Heart left ventricle (tissue), 16 donors: ENCODE results near the gene PRDM16. TPM values are rescaled to one million over a fixed set of nuclear protein-coding genes. Genes with fewer than 3 reads are reported as not detected.
A peak's percentile ranks its signal among the peaks of the same experiment; 100 is the strongest.

Experiments used
- ATAC-seq, 4 donors: fragments of 200-7000 bp; cut with Tn5 transposase; one replicate each; pipeline ENCODE4 v1.9.1; 2020 to 2022; ENCODE audit warnings: moderate library complexity in 4 of 4, mild to moderate bottlenecking in 3 of 4, moderate number of reproducible peaks in 1 of 4
- DNase-seq, 5 donors: peaks; one replicate each; pipeline ENCODE4 v3.0.0-alpha.2; 2020
- H3K27ac ChIP-seq, 12 donors: fragments of 200-600 bp; sonication (generic) in 4 of 12; one replicate each; pipeline versions ENCODE4 v1.5.0 to v1.8.0; 2016 to 2022; ENCODE audit warnings: mild to moderate bottlenecking in 2 of 12
- H3K27me3 ChIP-seq, 9 donors: fragments of 200-600 bp; sonication (generic) in 2 of 9; one replicate each; pipeline versions ENCODE4 v1.5.1 to v1.8.0; 2016 to 2022; ENCODE audit warnings: mild to moderate bottlenecking in 3 of 9
- H3K36me3 ChIP-seq, 9 donors: fragments of 200-600 bp; sonication (generic) in 2 of 9; one replicate each; pipeline versions ENCODE4 v1.5.0 to v1.8.0; 2018 to 2022; ENCODE audit warnings: mild to moderate bottlenecking in 2 of 9
- H3K4me1 ChIP-seq, 12 donors: fragments of 200-600 bp; sonication (generic) in 4 of 12; one replicate each; pipeline versions ENCODE4 v1.5.0 to v1.8.0; 2016 to 2022; ENCODE audit warnings: mild to moderate bottlenecking in 3 of 12
- H3K4me3 ChIP-seq, 12 donors: fragments of 200-600 bp; sonication (generic) in 4 of 12; one replicate each; pipeline versions ENCODE4 v1.5.0 to v1.8.0; 2017 to 2022; ENCODE audit warnings: mild to moderate bottlenecking in 9 of 12, moderate library complexity in 4 of 12
- H3K9me3 ChIP-seq, 12 donors: fragments of 200-600 bp; sonication (generic) in 4 of 12; one replicate each; pipeline versions ENCODE4 v1.5.0 to v1.8.0; 2016 to 2022; ENCODE audit warnings: mild to moderate bottlenecking in 1 of 12
- CTCF ChIP-seq, 12 donors: fragments of 200-600 bp; sonication (generic) in 4 of 12; IDR thresholded peaks; one replicate each; pipeline versions ENCODE4 v1.5.0 to v1.8.0; 2018 to 2022; ENCODE audit warnings: antibody characterized with exemption in 12 of 12, mild to moderate bottlenecking in 5 of 12
- POLR2A ChIP-seq, 2 donors: fragments of 450-650 bp; IDR thresholded peaks; one replicate each; pipeline ENCODE4 v1.6.1; 2017; ENCODE audit warnings: antibody characterized with exemption in 2 of 2, mild to moderate bottlenecking in 2 of 2, moderate library complexity in 2 of 2
- WGBS, 4 donors: extraction: QIAGEN DNeasy Blood & Tissue Kit in 2 of 4; methylation state at CpG; one replicate each; pipeline versions ENCODE4 v1.1.5 to v1.1.7; 2013 to 2018; 5-methylcytosine and 5-hydroxymethylcytosine counted together
- intact Hi-C, 10 donors: fragments of 100-400 bp; cut with DNase I; formaldehyde crosslinking; loops; one replicate each; pipeline versions ENCODE4 v1.11.1 to v1.14.2; 2022
- polyA plus RNA-seq, 2 donors: library from polyadenylated mRNA; stranded (reverse); fragments of 200-250 nt; gene quantifications; one replicate each; pipeline ENCODE4 v1.2.3, GENCODE V29; 2013
- total RNA-seq, 9 donors: library from RNA; depleted of rRNA in 2 of 9; stranded (reverse); fragments of >200 nt in 2 of 9; fragmentation: NEBNext Ultra II Directional in 3 of 9; extraction: Animal tissue kit (Norgen Biotek cat#: 25700) in 3 of 9; gene quantifications; one replicate each; pipeline versions ENCODE4 v1.1.0 to v1.2.4, GENCODE V29; 2016 to 2023
- donor health status: ischemic (EF 13 %, LVEDD 7.1; RV severe dilation, severe dysfunction).
- donor health status: healthy with polysubstance abuse.
- donor health status: DM: no; HTN: yes; CAD: no.
- donor health status: DM: no; HTN: no; CAD: no.
- donor health status: ischemic (EF 25% LVEDD 6.9; RV normal size, moderate dysfunction).
- donor health status: ischemic (EF 25% LVEDD 5.7; RV mildly dilated, moderate dysfunction).
- donor health status: healthy.
- donor health status: DM: yes; HTN: yes; CAD: no.
- donor health status: ischemic (EF 35%, LVEDD 5.7; RV mildly dilated, moderate dysfunction).
- donor health status: nonischemic (EF 11% LVEDD 7.7; RV severe dilation, severe dysfunction).
- donor health status: DM: yes; HTN: yes; CAD: no.
- donor health status: PGD.
- donor health status: ischemic (EF 29% LVEDD 5.4; RV normal size, mild dysfunction).
- donor health status: nonischemic (EF 23%, LVEDD 6.1; RV moderate dilation, normal function).

PRDM16 gene
- total and polyA plus RNA-seq, 11 donors: 6.0 to 22.7 (median 14.0) TPM

- no peak overlapping the region for H3K4me3 ChIP-seq
- H3K27me3 ChIP-seq: peaks cover 0 to 15% (median 0%) of the 10 kb centered on the region in 9 donors
- no peaks in the 10 kb centered on the region for H3K36me3 ChIP-seq
- intact Hi-C loops: no loop called here
- DNase-seq (no peak), ATAC-seq (no peak)
- peaks cover 0 to 16% (median 3%) of the 10 kb centered on the region in 12 donors for H3K4me1 ChIP-seq
- 83 to 90% (median 85%) methylated on average over 33 to 38 of the region's 38 CpGs for WGBS, 4 donors
- no peak for TF ChIP-seq POLR2A (IDR thresholded peaks at IDR 0.05)
- TF ChIP-seq CTCF (IDR thresholded peaks at IDR 0.05): no peak
- no peak overlapping the region for H3K27ac ChIP-seq
- no peaks in the 10 kb centered on the region for H3K9me3 ChIP-seq
These were observed 85.1 kb downstream of the PRDM16 start for GRCh38 chr1:3153902-3154795.

- no peak for ATAC-seq
- DNase-seq: no peak
- Histone ChIP-seq H3K27ac (no peak overlapping the region), H3K4me1 (peaks cover 0 to 23% (median 4%) of the 10 kb centered on the region in 12 donors), H3K36me3 (no peaks in the 10 kb centered on the region), H3K9me3 (no peaks in the 10 kb centered on the region), H3K4me3 (peak overlapping the region in 3 of 12 donors; percentile 10 to 22 (median 14)), H3K27me3 (peaks cover 0 to 15% (median 0%) of the 10 kb centered on the region in 9 donors)
- 54 to 65% (median 59%) methylated on average over 42 of the region's 42 CpGs for WGBS, 4 donors
- intact Hi-C loops: no loop called here
- TF ChIP-seq CTCF (IDR thresholded peaks at IDR 0.05) (no peak), POLR2A (IDR thresholded peaks at IDR 0.05) (no peak)
These were observed 86.3 kb downstream of the PRDM16 start for GRCh38 chr1:3155056-3155925.

GRCh38 chr1:3155926-3156220 lies 86.9 kb downstream of the PRDM16 start:
- H3K27ac ChIP-seq: no peak overlapping the region
- ATAC-seq: no peak
- no peak for DNase-seq
- TF ChIP-seq CTCF (IDR thresholded peaks at IDR 0.05) (no peak), POLR2A (IDR thresholded peaks at IDR 0.05) (no peak)
- H3K9me3 ChIP-seq: no peaks in the 10 kb centered on the region
- WGBS, 4 donors: 67 to 73% (median 68%) methylated on average over 5 of the region's 5 CpGs
- no peaks in the 10 kb centered on the region for H3K36me3 ChIP-seq
- H3K4me1 ChIP-seq: peaks cover 0 to 28% (median 4%) of the 10 kb centered on the region in 12 donors
- H3K27me3 ChIP-seq: peaks cover 0 to 20% (median 0%) of the 10 kb centered on the region in 9 donors
- no peak overlapping the region for H3K4me3 ChIP-seq
- intact Hi-C loops: no loop called here

GRCh38 chr1:3156936-3157335 lies 87.9 kb downstream of the PRDM16 start:
- H3K4me3 ChIP-seq: no peak overlapping the region
- DNase-seq (peak in 1 of 5 donors; percentile 52), ATAC-seq (peak; percentile 68 to 72 (median 70))
- no peaks in the 10 kb centered on the region for H3K9me3 ChIP-seq
- peaks cover 0 to 39% (median 11%) of the 10 kb centered on the region in 12 donors for H3K4me1 ChIP-seq
- H3K36me3 ChIP-seq: no peaks in the 10 kb centered on the region
- H3K27me3 ChIP-seq: peaks cover 0 to 25% (median 0%) of the 10 kb centered on the region in 9 donors
- 59 to 67% (median 64%) methylated on average over 18 to 19 of the region's 19 CpGs for WGBS, 4 donors
- intact Hi-C loops: no loop called here
- peak overlapping the region in 2 of 12 donors; percentile 9 to 29 for H3K27ac ChIP-seq
- TF ChIP-seq CTCF (IDR thresholded peaks at IDR 0.05) (no peak), POLR2A (IDR thresholded peaks at IDR 0.05) (no peak)
